Psoas muscle (tissue), 8 donors: Measurements from ENCODE around the gene GCK. TPM values are rescaled to one million over a fixed set of nuclear protein-coding genes. Genes with fewer than 3 reads are reported as not detected.

Experiments
- ATAC-seq, 4 donors: fragments of 200-7000 bp; cut with Tn5 transposase; one replicate each; pipeline ENCODE4 v1.9.1; 2020; ENCODE audit warnings: moderate library complexity in 3 of 4, mild to moderate bottlenecking in 2 of 4
- DNase-seq, 2 donors: peaks; one replicate each; pipeline ENCODE4 v3.0.0-alpha.2; 2020
- H3K27ac ChIP-seq: fragments of 200-600 bp; one replicate; pipeline ENCODE4 v1.8.0; 2022
- H3K27me3 ChIP-seq, 3 donors: fragments of 200-600 bp in 1 of 3; one replicate each; pipeline versions ENCODE4 v1.6.1 to v1.8.0; 2013 to 2022; ENCODE audit warnings: low read length in 2 of 3, mild to moderate bottlenecking in 2 of 3, moderate library complexity in 1 of 3; ENCODE audit not compliant: insufficient read depth in 3 of 3
- H3K36me3 ChIP-seq, 2 donors: fragments of 200-600 bp in 1 of 2; one replicate each; pipeline versions ENCODE4 v1.6.1 to v1.8.0; 2013 to 2022; ENCODE audit warnings: low read depth in 1 of 2, mild to moderate bottlenecking in 1 of 2, moderate library complexity in 1 of 2; ENCODE audit not compliant: insufficient read depth in 1 of 2
- H3K4me1 ChIP-seq: fragments of 200-600 bp; one replicate; pipeline ENCODE4 v1.8.0; 2022
- H3K4me3 ChIP-seq: fragments of 200-600 bp; one replicate; pipeline ENCODE4 v1.8.0; 2022; ENCODE audit warnings: mild to moderate bottlenecking
- H3K9me3 ChIP-seq: fragments of 200-600 bp; one replicate; pipeline ENCODE4 v1.8.0; 2022
- CTCF ChIP-seq: fragments of 200-600 bp; IDR thresholded peaks from one replicate; pipeline ENCODE4 v1.8.0; 2022; ENCODE audit warnings: antibody characterized with exemption
- WGBS, 3 donors: extraction: QIAGEN DNeasy Blood & Tissue Kit; methylation state at CpG; one replicate each; pipeline versions ENCODE4 v1.1.6 to v1.1.7; 2013; 5-methylcytosine and 5-hydroxymethylcytosine counted together
- intact Hi-C, 2 donors: fragments of 100-400 bp; cut with DNase I; formaldehyde crosslinking; loops; one replicate each; pipeline versions ENCODE4 v1.11.0 to v1.14.2; 2022
- polyA plus RNA-seq, 3 donors: library from polyadenylated mRNA; stranded (reverse); fragments of 200-250 nt; gene quantifications; one replicate each; pipeline ENCODE4 v1.2.3, GENCODE V29; 2013
- total RNA-seq, 4 donors: library from RNA; stranded (reverse); fragmentation: NEBNext Ultra II Directional in 2 of 4; extraction: Animal tissue kit (Norgen Biotek cat#: 25700) in 2 of 4; gene quantifications; one replicate each; pipeline versions ENCODE4 v1.2.1 to v1.2.4, GENCODE V29; 2021 to 2023
- donor health status: healthy with polysubstance abuse.
- donor health status: DM: no; HTN: no; CAD: no; lungs with moderate emphysema.
- donor health status: Bipolar disorder and iron deficiency.
- donor health status: healthy.
- donor health status: DM: yes; HTN: yes; CAD: no.
- donor health status: DM: no; HTN: no; CAD: no.
- donor health status: DM: no; HTN: no; CAD: no.
- donor health status: DM: yes; HTN: yes; CAD: no.

Gene GCK
- total and polyA plus RNA-seq, 7 donors = 0.07 to 0.11 (median 0.08) TPM; not detected in 4

DNA sequence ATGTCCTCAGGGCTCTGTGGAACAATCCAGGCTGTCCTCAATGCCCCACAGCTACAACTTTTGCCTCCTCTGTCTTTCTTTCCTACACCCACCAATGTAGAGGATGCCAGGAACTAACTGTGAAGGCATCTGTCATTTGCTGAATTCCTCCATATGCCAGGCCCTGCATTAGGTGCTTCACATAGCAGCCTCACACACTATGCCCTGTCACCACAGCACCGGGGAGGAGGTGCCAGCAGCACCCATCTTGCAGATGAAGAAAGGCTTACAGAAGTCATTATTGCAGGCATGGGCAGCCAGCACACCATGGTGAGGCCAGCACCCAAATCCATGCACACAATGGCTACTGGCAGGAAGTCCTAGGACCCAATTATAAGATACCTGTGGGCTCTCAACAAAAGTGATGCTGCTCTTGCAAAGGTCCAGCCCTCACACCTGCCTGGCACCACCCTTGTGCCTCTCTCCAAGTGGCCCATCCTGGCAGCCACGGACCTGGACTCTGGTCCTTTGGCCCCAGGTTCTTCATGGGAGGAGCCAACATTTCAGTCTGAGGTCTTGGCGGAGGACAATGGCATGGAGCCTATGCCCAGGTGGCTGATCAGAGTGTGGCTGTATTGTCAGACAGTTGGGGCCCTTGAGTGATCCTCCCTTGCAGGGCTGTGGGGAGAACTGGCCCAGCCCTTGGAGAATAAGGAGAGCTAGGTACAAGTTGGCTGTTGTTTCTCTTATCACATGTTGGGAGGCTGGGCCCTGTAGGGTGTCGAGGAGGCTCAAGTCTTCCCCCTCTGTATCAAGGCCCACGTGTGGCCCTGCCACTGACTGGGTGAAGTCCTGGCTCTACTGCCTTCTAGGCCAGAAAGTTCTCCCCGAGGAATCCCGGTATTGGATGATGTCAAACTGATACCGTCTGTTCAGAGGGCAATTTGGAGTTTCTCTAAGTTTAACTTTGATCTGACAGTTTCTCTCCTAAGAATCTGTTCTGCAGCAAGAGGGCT is 33.8 kb downstream of the GCK start:
- Histone ChIP-seq H3K4me1 (peaks cover 8% of the 10 kb centered on the region), H3K36me3 (no peaks in the 10 kb centered on the region), H3K4me3 (no peak overlapping the region), H3K9me3 (no peaks in the 10 kb centered on the region), H3K27ac (no peak overlapping the region), H3K27me3 (no peaks in the 10 kb centered on the region)
- no peak for TF ChIP-seq CTCF
- ATAC-seq (no peak), DNase-seq (no peak)
- WGBS, 3 donors = 82 to 83% (median 82%) methylated on average over 8 of the region's 8 CpGs
- intact Hi-C loops = no loop called here

- Histone ChIP-seq H3K9me3 (no peaks in the 10 kb centered on the region), H3K36me3 (no peaks in the 10 kb centered on the region), H3K4me3 (no peak overlapping the region), H3K27me3 (no peaks in the 10 kb centered on the region), H3K4me1 (peaks cover 7% of the 10 kb centered on the region), H3K27ac (no peak overlapping the region)
- ATAC-seq (no peak), DNase-seq (no peak)
- intact Hi-C loops = no loop called here
- 80 to 89% (median 84%) methylated on average over 3 of the region's 3 CpGs for WGBS, 3 donors
- TF ChIP-seq CTCF = no peak
Observed at GRCh38 chr7:44154703-44155102, 34.5 kb downstream of the GCK start.

GRCh38 chr7:44153948-44154335 is 35.3 kb downstream of the GCK start:
- WGBS, 3 donors = 92% methylated on average over 5 of the region's 5 CpGs
- no peak overlapping the region for H3K4me3 ChIP-seq
- no peak for ATAC-seq
- intact Hi-C loops = no loop called here
- H3K27me3 ChIP-seq = no peaks in the 10 kb centered on the region
- H3K36me3 ChIP-seq = no peaks in the 10 kb centered on the region
- no peak for DNase-seq
- no peak overlapping the region for H3K27ac ChIP-seq
- H3K4me1 ChIP-seq = peaks cover under 1% of the 10 kb centered on the region
- H3K9me3 ChIP-seq = no peaks in the 10 kb centered on the region
- TF ChIP-seq CTCF = no peak

- Histone ChIP-seq H3K4me3 (no peak overlapping the region), H3K9me3 (no peaks in the 10 kb centered on the region), H3K27me3 (no peaks in the 10 kb centered on the region), H3K36me3 (no peaks in the 10 kb centered on the region), H3K27ac (no peak overlapping the region), H3K4me1 (no peaks in the 10 kb centered on the region)
- intact Hi-C loops = no loop called here
- no peak for DNase-seq
- ATAC-seq = no peak
- TF ChIP-seq CTCF = no peak
- WGBS, 3 donors = 87 to 88% (median 88%) methylated on average over 22 of the region's 22 CpGs
Observed at GRCh38 chr7:44152971-44153947, 36.0 kb downstream of the GCK start.
